T-helper 1 cell treated with Interleukin-12 subunit alpha and Interleukin-12 subunit beta and Interleukin-4 antibody, amounts not matched to agents 30 ng/mL and 1 ng/mL, for 36 hours (primary cell): ENCODE results near the gene PPID. TPM values are rescaled to one million over a fixed set of nuclear protein-coding genes. Genes with fewer than 3 reads are reported as not detected.
"Not testable (repeated sequence)": the region's sequence is repeated elsewhere in the genome, so short reads cannot be mapped to it uniquely, and the experiment has no call there.

Experiments
- intact Hi-C: fragments of 100-400 bp; cut with micrococcal nuclease; formaldehyde crosslinking; loops from one replicate; pipeline ENCODE4 v1.15.1; 2024
- total RNA-seq: library from RNA; stranded (reverse); gene quantifications from 2 replicates; pipeline ENCODE4 v1.2.3, GENCODE V29; 2022

PPID gene
- total RNA-seq, 1 donor from 2014 or later: 41.6 TPM

- intact Hi-C loops: no loop called here
These were observed 15.7 kb upstream of the PPID start for GRCh38 chr4:158738866-158739265.

- intact Hi-C loops: loop anchor here (1.0 to 10.0 kb wide), 5 partner anchors 120 to 716 kb away; no protein-coding TSS in a partner anchor
These were observed 6.7 kb upstream of the PPID start for GRCh38 chr4:158729716-158730559.

DNA sequence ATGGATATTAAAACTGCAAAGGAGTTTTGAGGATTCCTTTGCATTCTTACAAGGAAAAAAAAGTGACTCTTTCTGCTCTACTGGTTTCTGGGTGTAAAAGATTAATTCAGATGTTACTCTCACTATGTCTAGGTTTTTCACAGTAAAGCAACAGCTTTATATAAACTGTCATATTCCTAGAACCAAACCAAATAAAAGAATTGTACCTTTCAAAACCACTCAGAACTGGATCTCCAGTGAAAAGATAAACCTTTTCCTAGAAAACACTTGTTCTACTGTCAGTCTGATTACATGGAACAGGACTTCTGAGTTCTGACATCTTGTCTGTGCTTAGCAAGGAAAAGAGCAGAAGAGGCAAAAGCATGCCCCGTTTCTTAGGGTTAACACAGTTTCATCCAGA, 5.0 kb upstream of the PPID start:
- intact Hi-C loops: loop anchor here (10.0 kb wide), 1 partner anchor 473 kb away; no protein-coding TSS in a partner anchor

- intact Hi-C loops: loop anchor here (10.0 kb wide), 1 partner anchor 472 kb away; no protein-coding TSS in a partner anchor
These were observed 3.4 kb upstream of the PPID start for GRCh38 chr4:158726633-158727032.

- intact Hi-C loops: loop anchor here (5.0 to 10.0 kb wide), 2 partner anchors 183 to 470 kb away; no protein-coding TSS in a partner anchor
These were observed 1.4 kb upstream of the PPID start for GRCh38 chr4:158724637-158725036.

GRCh38 chr4:158722291-158722916, 792 bp downstream of the PPID start:
- intact Hi-C loops: loop anchor here (5.0 to 10.0 kb wide), 2 partner anchors 185 to 468 kb away; no protein-coding TSS in a partner anchor

DNA sequence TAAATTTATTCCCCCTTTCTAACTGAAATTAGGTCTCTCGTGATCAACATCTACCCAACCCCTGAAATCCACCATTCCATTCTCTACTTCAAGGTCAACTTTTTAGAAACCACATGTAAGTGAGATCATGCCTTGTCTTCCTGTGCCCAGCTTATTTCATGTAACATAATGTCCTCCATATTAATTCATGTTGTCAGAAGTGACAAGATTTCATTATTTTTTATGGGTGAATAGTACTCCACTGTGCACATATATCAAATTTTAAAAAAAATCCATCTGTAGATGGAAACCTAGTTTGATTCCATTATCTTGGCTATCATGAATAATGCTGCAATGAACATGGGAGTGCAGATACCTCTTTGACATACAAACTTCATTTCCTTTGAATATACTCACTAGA, 1.5 kb downstream of the PPID start:
- intact Hi-C loops: loop anchor here (5.0 to 10.0 kb wide), 2 partner anchors 186 to 467 kb away; no protein-coding TSS in a partner anchor

DNA sequence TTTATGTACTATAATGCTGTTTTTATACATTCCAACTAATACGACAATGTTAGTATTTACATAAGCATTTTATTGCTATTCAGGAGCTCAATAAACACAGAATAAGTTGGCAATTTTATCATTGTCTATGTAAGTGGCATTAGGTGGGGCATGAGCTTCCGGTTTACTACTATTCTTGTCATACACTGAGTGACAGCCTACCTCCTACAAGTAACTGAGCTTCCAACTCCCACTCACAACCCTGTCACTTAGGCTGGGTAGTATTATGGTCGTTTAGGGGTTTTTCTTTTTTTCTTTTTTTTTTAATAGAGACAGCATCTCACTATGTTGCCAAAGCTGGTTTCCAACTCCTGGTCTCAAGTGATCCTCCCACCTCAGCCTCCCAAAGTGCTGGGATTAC, 7.4 kb downstream of the PPID start:
- intact Hi-C loops: no loop called here

GRCh38 chr4:158714937-158715336, 8.3 kb downstream of the PPID start:
- intact Hi-C loops: no loop called here

DNA sequence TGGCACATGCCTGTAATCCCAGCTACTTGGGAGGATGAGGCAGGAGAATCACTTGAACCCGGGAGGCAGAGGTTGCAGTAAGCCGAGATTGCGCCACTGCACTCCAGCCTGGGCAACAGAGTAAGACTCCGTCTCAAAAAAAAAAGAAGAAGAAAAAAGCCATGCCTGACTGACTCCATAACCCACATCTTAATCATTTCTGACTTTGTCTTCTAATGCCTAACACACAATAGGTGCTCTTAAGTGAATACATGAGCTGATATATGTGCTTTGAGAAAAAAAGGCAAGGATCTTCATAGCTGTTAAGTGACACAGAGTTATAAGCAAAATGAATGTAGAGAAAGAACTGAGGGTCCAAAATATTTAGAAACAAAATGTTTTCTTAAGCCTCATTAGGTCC, 10.6 kb downstream of the PPID start:
- intact Hi-C loops: not testable (repeated sequence)

GRCh38 chr4:158710814-158711213, 12.4 kb downstream of the PPID start:
- intact Hi-C loops: no loop called here

GRCh38 chr4:158704274-158704673, 18.9 kb downstream of the PPID start:
- intact Hi-C loops: no loop called here

DNA sequence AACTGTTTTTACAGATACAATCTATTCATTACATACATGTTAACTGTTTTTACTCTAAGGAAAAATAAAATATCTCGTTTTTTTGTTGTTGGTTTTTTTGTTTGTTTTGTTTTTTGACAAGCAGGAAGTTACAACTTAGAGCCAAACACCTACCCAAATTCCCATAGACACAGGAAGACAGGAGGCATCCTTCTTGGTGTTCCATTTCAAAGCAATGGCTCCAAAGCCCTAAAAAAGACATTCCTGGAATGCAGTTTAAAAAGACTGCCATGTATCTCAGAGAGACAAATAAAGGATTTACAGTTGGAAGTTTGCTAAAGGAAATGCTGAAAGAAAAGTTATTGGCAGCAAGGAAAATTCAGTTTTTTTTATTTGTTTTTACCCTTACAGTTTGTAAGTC, 34.4 kb downstream of the PPID start:
- intact Hi-C loops: no loop called here

DNA sequence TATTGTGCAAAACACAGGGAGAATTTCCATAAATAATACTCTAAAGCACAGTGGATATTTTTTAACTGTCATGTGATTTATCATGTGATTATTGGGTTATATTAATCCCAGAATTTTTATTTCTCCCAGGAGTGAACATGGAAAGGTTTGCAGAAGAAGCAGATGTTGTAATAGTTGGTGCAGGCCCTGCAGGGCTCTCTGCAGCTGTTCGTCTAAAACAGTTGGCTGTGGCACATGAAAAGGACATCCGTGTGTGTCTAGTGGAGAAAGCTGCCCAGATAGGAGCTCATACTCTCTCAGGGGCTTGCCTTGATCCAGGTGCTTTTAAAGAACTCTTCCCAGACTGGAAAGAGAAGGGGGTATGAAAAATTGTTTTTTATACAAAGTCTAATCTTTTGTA, 41.1 kb downstream of the PPID start:
- intact Hi-C loops: no loop called here

DNA sequence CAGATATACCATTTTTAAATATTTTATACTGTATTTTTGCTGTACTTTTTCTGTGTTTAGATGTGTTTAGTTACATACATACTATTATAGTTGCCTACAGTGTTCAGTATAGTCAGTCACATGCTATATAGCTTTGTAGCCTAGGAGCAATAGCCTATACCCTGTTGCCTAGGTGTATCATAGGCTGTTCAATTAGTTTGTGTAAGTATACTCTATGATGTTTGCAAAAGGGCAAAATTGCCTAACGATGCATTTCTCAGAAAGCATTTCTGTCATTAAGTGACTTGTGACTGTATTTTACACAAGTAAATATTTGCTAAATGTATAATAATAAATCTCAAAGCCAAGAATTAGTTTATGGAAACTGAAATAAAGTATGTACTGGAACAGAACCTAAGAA, 41.6 kb downstream of the PPID start:
- intact Hi-C loops: no loop called here

DNA sequence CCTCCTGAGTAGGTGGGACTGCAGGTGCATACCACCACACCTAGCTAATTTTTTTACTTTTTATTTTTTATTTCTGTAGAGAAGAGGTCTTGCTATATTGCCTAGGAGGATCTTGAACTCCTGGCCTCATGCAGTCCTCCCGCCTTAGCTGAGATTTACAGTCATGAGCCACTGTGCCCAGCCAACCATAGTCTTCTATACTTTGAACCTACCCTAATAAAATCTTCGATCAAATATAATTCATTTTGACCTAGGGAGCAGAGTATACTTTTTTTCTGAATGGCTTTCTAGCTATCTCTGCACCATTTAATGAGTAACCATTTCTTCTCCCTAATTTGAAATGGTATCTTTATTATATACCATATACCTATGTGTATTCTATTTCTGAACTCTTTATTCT, 44.4 kb downstream of the PPID start:
- intact Hi-C loops: no loop called here

DNA sequence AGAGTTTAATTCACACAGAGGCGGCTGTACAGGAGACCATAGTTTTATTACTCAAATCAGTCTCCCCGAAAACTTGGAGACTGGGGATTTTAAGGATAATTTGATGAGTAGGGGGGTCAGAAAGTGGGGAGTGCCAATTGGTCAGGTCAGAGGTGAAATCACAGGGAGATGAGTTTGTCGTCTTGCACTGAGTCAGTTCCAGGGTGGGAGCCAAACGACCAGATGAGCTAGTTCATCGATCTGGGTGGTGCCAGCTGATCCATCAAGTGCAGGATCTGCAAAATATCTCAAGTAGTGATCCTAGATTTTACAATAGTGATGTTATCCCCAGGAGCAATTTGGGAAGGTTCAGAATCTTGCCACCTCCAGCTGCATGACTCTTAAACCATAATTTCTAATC, 47.1 kb downstream of the PPID start:
- intact Hi-C loops: no loop called here

DNA sequence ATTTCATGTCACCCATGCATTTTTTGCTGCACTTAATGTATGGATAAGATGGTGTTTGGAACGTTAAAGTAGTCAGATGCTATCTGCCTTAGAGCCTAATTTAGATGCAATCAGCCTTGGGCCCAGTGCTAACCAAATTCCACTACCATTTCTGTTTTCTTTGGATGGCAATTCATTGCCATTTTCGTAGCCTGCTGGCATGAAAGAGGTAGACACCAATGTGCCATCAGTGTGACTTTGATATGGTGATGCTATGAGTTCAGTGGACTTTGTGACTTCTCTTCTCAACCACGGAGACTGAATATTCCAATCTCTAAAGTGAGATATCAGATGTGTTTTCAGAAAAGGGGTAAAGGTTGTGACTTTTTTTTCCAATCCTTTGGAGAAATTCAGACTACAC, 49.6 kb downstream of the PPID start:
- intact Hi-C loops: loop anchor here (5.0 kb wide), 1 partner anchor 154 kb away; no protein-coding TSS in a partner anchor

DNA sequence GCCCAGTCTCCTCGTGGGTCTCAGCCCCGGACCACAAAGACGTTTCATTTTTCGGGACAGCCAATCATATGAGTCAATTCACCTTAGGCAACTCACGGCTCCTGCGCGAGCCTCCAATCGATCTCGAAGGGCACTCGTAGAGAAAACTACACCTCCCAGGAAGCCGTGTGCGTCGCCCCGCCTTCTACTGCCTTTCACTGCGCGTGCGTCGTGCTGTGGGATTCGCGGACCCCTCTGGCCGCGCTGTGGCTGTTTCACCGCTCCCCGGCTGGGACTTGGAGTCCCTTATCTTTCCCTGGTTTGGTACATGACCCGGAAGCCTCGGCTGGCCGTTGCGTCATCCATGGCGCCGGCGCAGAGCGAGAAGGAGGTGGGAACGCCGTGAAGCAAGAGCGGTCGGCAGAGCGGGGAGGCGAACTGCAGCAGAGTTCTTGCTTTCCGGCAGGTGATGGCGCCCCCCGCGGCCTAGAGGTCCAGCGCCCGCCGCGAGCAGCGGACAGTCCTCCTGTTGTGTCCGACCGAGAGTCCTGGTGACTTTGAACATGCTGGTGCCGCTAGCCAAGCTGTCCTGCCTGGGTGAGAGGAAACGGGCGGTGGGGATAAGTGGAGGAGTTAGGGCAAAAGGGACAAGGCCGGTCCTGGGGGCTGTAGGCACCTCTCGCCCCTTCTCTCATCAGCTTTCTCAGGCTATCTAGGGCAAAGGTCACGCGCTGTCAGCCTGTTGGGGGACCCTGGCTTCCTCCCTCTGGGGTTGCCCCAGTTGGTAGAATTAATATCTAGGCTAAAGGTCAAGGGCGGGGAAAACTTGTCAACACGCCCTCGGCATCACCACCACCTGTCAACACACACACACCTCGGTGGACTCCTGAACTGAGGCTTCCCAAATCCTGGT, 51.0 kb downstream of the PPID start, which contains the start of gene ETFDH:
TSS of gene ETFDH (plus strand) at position 382 of the 892 bp plus-strand sequence. CDS start at position 543, 161 bp downstream.
- intact Hi-C loops: loop anchor here (1.0 to 5.0 kb wide), 8 partner anchors 51 to 534 kb away; partner anchors contain the start of gene PPID

DNA sequence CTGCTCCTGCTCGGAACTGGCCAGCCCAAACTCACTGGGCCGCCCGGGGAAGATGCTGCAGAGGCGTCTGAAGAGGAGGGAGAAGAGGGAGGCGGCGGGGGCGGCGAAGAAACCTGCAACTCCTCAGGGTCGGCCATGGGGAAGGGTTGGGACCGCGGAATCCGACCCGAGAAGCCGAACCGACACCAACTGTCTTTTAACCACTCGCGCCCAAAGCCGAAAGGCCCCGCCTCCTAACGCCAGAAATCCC, 51.6 kb downstream of the PPID start, which contains the start of gene C4orf46:
TSS of gene C4orf46 (minus strand) at position 223 of the 250 bp plus-strand sequence. CDS start at position 137, 86 bp downstream.
- intact Hi-C loops: loop anchor here (1.0 to 5.0 kb wide), 2 partner anchors 97 to 156 kb away; no protein-coding TSS in a partner anchor
